ENCODE data around the gene LRRTM4. TPM values are rescaled to one million over a fixed set of nuclear protein-coding genes. Genes with fewer than 3 reads are reported as not detected.
"Not testable (repeated sequence)": the region's sequence is repeated elsewhere in the genome, so short reads cannot be mapped to it uniquely, and the experiment has no call there.

Gene LRRTM4
- total RNA-seq, 1 donor from 2014 or later: 0.55 TPM

- Histone ChIP-seq H3K4me1 (no peaks in the 10 kb centered on the region), H3K4me3 (no peak overlapping the region), H3K27ac (replicated peaks) (no peak overlapping the region), H3K27me3 (ENCODE audit: low read depth) (no peaks in the 10 kb centered on the region), H3K36me3 (no peaks in the 10 kb centered on the region), H3K9me3 (replicated peaks) (peaks cover 22% of the 10 kb centered on the region)
- no peak for TF ChIP-seq CTCF (IDR thresholded peaks at IDR 0.05; ENCODE audit: borderline replicate concordance)
- intact Hi-C loops (cut with micrococcal nuclease): no loop called here
- DNase-seq: no peak
Observed at GRCh38 chr2:77169426-77169825, 352.8 kb downstream of the LRRTM4 start.

GRCh38 chr2:77164021-77164420, 358.2 kb downstream of the LRRTM4 start:
- H3K27ac ChIP-seq (replicated peaks); H3K4me1 ChIP-seq; H3K36me3 ChIP-seq; DNase-seq; H3K27me3 ChIP-seq (ENCODE audit: low read depth); intact Hi-C loops (cut with micrococcal nuclease); H3K4me3 ChIP-seq: not testable (repeated sequence)
- peaks cover 35% of the 10 kb centered on the region for H3K9me3 ChIP-seq (replicated peaks)

GRCh38 chr2:77161009-77161408, 361.2 kb downstream of the LRRTM4 start:
- H3K4me3 ChIP-seq: no peak overlapping the region
- H3K36me3 ChIP-seq: no peaks in the 10 kb centered on the region
- TF ChIP-seq CTCF (IDR thresholded peaks at IDR 0.05; ENCODE audit: borderline replicate concordance): no peak
- DNase-seq: no peak
- H3K4me1 ChIP-seq: no peaks in the 10 kb centered on the region
- no peaks in the 10 kb centered on the region for H3K27me3 ChIP-seq (ENCODE audit: low read depth)
- no peak overlapping the region for H3K27ac ChIP-seq (replicated peaks)
- intact Hi-C loops (cut with micrococcal nuclease): no loop called here
- H3K9me3 ChIP-seq (replicated peaks): peaks cover 16% of the 10 kb centered on the region

GRCh38 chr2:77156599-77156998, 365.6 kb downstream of the LRRTM4 start:
- Histone ChIP-seq H3K27me3 (ENCODE audit: low read depth) (no peaks in the 10 kb centered on the region), H3K4me3 (no peak overlapping the region), H3K9me3 (replicated peaks) (peaks cover 3% of the 10 kb centered on the region), H3K4me1 (no peaks in the 10 kb centered on the region), H3K36me3 (no peaks in the 10 kb centered on the region), H3K27ac (replicated peaks) (no peak overlapping the region)
- DNase-seq: no peak
- TF ChIP-seq CTCF (IDR thresholded peaks at IDR 0.05; ENCODE audit: borderline replicate concordance): no peak
- intact Hi-C loops (cut with micrococcal nuclease): no loop called here

GRCh38 chr2:77155511-77155910, 366.7 kb downstream of the LRRTM4 start:
- no peaks in the 10 kb centered on the region for H3K4me1 ChIP-seq
- no peak for TF ChIP-seq CTCF (IDR thresholded peaks at IDR 0.05; ENCODE audit: borderline replicate concordance)
- H3K27ac ChIP-seq (replicated peaks): no peak overlapping the region
- H3K27me3 ChIP-seq (ENCODE audit: low read depth): no peaks in the 10 kb centered on the region
- intact Hi-C loops (cut with micrococcal nuclease): no loop called here
- H3K36me3 ChIP-seq: no peaks in the 10 kb centered on the region
- DNase-seq: no peak
- H3K9me3 ChIP-seq (replicated peaks): no peaks in the 10 kb centered on the region
- no peak overlapping the region for H3K4me3 ChIP-seq

GRCh38 chr2:77149565-77149964, 372.6 kb downstream of the LRRTM4 start:
- Histone ChIP-seq H3K27ac (replicated peaks) (no peak overlapping the region), H3K36me3 (no peaks in the 10 kb centered on the region), H3K4me3 (no peak overlapping the region), H3K9me3 (replicated peaks) (peaks cover 14% of the 10 kb centered on the region), H3K27me3 (ENCODE audit: low read depth) (no peaks in the 10 kb centered on the region), H3K4me1 (no peaks in the 10 kb centered on the region)
- no peak for TF ChIP-seq CTCF (IDR thresholded peaks at IDR 0.05; ENCODE audit: borderline replicate concordance)
- DNase-seq: no peak
- intact Hi-C loops (cut with micrococcal nuclease): no loop called here
